Measurements from ENCODE around the gene PTPRD.

The PTPRD gene

DNA sequence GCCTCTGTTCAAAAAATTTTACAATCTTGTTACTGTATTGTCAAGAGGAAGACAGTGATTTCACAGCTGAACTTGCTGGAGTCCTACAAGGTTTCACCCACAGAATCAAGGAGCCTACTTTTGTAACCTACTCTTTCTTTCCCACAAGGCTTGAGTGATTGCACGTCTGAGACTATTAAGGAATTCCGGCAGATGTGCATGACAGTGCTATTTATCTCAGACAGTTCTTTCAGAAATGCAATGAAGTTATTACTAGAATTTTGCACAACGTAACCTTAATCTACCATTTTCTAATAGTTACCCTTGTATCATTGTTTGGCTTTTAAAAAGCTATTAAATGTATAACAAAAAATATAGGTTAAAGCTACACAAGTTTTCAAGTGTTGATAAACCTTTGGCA lies 400.1 kb downstream of the PTPRD start:
- Histone ChIP-seq H3K4me3 (ENCODE audit: low read depth, low read length) (no peak overlapping the region), H3K4me1 (ENCODE audit: control insufficient read depth, insufficient read depth, low read length) (no peaks in the 10 kb centered on the region), H3K27ac (ENCODE audit: extremely low read depth, low read depth, low read length) (no peak overlapping the region), H3K9me3 (ENCODE audit: control insufficient read depth, insufficient read depth, low read depth, low read length) (no peaks in the 10 kb centered on the region), H3K36me3 (ENCODE audit: control insufficient read depth in 2 of 2, insufficient read depth in 1 of 2, low read length in 2 of 2) (no peaks in the 10 kb centered on the region)
- ChIA-PET POLR2A (no interaction called here), CTCF (no interaction called here)
- no peak for TF ChIP-seq ZNF138 (tag by site-specific recombination; IDR thresholded peaks at IDR 0.05; ENCODE audit: borderline replicate concordance)
- TF ChIP-seq ZBTB48 (tag by site-specific recombination; IDR thresholded peaks at IDR 0.05): no peak
- TF ChIP-seq GLI2 (tag by site-specific recombination; IDR thresholded peaks at IDR 0.05; ENCODE audit: borderline replicate concordance, low read depth): no peak
- TF ChIP-seq, protein P1, sequence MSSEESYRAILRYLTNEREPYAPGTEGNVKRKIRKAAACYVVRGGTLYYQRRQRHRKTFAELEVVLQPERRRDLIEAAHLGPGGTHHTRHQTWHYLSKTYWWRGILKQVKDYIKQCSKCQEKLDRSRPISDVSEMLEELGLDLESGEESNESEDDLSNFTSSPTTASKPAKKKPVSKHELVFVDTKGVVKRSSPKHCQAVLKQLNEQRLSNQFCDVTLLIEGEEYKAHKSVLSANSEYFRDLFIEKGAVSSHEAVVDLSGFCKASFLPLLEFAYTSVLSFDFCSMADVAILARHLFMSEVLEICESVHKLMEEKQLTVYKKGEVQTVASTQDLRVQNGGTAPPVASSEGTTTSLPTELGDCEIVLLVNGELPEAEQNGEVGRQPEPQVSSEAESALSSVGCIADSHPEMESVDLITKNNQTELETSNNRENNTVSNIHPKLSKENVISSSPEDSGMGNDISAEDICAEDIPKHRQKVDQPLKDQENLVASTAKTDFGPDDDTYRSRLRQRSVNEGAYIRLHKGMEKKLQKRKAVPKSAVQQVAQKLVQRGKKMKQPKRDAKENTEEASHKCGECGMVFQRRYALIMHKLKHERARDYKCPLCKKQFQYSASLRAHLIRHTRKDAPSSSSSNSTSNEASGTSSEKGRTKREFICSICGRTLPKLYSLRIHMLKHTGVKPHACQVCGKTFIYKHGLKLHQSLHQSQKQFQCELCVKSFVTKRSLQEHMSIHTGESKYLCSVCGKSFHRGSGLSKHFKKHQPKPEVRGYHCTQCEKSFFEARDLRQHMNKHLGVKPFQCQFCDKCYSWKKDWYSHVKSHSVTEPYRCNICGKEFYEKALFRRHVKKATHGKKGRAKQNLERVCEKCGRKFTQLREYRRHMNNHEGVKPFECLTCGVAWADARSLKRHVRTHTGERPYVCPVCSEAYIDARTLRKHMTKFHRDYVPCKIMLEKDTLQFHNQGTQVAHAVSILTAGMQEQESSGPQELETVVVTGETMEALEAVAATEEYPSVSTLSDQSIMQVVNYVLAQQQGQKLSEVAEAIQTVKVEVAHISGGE (tag by site-specific recombination; conservative IDR thresholded peaks at IDR 0.05; ENCODE audit: low read depth): no peak
- TF ChIP-seq, protein P2, sequence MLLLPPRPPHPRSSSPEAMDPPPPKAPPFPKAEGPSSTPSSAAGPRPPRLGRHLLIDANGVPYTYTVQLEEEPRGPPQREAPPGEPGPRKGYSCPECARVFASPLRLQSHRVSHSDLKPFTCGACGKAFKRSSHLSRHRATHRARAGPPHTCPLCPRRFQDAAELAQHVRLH (tag by site-specific recombination; IDR thresholded peaks at IDR 0.05): no peak
- no peak for TF ChIP-seq ZNF549 (tag by site-specific recombination; IDR thresholded peaks at IDR 0.05)
- TF ChIP-seq, protein P3, sequence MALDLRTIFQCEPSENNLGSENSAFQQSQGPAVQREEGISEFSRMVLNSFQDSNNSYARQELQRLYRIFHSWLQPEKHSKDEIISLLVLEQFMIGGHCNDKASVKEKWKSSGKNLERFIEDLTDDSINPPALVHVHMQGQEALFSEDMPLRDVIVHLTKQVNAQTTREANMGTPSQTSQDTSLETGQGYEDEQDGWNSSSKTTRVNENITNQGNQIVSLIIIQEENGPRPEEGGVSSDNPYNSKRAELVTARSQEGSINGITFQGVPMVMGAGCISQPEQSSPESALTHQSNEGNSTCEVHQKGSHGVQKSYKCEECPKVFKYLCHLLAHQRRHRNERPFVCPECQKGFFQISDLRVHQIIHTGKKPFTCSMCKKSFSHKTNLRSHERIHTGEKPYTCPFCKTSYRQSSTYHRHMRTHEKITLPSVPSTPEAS (tag by site-specific recombination; IDR thresholded peaks at IDR 0.05): no peak
- no peak for TF ChIP-seq ZNF623 (tag by site-specific recombination; IDR thresholded peaks at IDR 0.05)

DNA sequence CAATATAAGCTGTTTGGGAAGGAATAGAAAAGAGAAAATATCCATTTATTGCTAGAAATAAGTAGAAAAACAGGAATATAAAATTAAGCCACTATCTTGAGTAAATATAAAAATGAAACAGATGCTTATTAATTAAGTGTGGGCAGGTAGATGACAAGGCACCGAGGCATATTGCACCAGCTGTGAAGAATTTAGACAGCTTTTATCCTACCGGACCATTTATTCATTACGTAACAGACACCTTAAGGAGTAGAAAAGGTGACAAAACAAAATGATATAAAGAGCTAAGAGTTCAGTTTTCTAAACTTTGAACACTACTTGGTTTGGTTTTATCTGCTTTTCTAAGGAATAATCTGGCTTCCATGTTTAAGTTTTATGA lies 404.1 kb downstream of the PTPRD start:
- Histone ChIP-seq H3K27ac (ENCODE audit: extremely low read depth, low read depth, low read length) (no peak overlapping the region), H3K36me3 (ENCODE audit: control insufficient read depth in 2 of 2, insufficient read depth in 1 of 2, low read length in 2 of 2) (no peaks in the 10 kb centered on the region), H3K4me3 (ENCODE audit: low read depth, low read length) (no peak overlapping the region), H3K4me1 (ENCODE audit: control insufficient read depth, insufficient read depth, low read length) (no peaks in the 10 kb centered on the region), H3K9me3 (ENCODE audit: control insufficient read depth, insufficient read depth, low read depth, low read length) (no peaks in the 10 kb centered on the region)
- POLR2A ChIA-PET: no interaction called here
- CTCF ChIA-PET: no interaction called here
- no peak for TF ChIP-seq ZBTB1 (tag by site-specific recombination; IDR thresholded peaks at IDR 0.05)
- no peak for TF ChIP-seq ZNF146 (tag by site-specific recombination; IDR thresholded peaks at IDR 0.05)
- TF ChIP-seq ZNF48 (tag by site-specific recombination; IDR thresholded peaks at IDR 0.05): no peak
- TF ChIP-seq WT1 (tag by site-specific recombination; IDR thresholded peaks at IDR 0.05): no peak
- TF ChIP-seq, protein P4, sequence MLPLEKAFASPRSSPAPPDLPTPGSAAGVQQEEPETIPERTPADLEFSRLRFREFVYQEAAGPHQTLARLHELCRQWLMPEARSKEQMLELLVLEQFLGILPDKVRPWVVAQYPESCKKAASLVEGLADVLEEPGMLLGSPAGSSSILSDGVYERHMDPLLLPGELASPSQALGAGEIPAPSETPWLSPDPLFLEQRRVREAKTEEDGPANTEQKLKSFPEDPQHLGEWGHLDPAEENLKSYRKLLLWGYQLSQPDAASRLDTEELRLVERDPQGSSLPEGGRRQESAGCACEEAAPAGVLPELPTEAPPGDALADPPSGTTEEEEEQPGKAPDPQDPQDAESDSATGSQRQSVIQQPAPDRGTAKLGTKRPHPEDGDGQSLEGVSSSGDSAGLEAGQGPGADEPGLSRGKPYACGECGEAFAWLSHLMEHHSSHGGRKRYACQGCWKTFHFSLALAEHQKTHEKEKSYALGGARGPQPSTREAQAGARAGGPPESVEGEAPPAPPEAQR (tag by site-specific recombination; IDR thresholded peaks at IDR 0.05): no peak
- no peak for TF ChIP-seq ZNF621 (tag by site-specific recombination; IDR thresholded peaks at IDR 0.05)
- no peak for TF ChIP-seq SP2 (tag by site-specific recombination; IDR thresholded peaks at IDR 0.05)
- no peak for TF ChIP-seq ZNF2 (tag by site-specific recombination; IDR thresholded peaks at IDR 0.05)
- no peak for TF ChIP-seq ZNF596 (tag by site-specific recombination; IDR thresholded peaks at IDR 0.05)
- TF ChIP-seq SCRT1 (tag by site-specific recombination; IDR thresholded peaks at IDR 0.05; ENCODE audit: borderline replicate concordance): no peak
- TF ChIP-seq BCL11A (tag by site-specific recombination; IDR thresholded peaks at IDR 0.05; ENCODE audit: low read depth): no peak
- no peak for TF ChIP-seq ZNF629 (tag by site-specific recombination; IDR thresholded peaks at IDR 0.05)
- TF ChIP-seq ZNF610 (tag by site-specific recombination; IDR thresholded peaks at IDR 0.05; ENCODE audit: borderline replicate concordance): no peak
- no peak for TF ChIP-seq ZNF548 (tag by site-specific recombination; IDR thresholded peaks at IDR 0.05)
- TF ChIP-seq, protein P5, sequence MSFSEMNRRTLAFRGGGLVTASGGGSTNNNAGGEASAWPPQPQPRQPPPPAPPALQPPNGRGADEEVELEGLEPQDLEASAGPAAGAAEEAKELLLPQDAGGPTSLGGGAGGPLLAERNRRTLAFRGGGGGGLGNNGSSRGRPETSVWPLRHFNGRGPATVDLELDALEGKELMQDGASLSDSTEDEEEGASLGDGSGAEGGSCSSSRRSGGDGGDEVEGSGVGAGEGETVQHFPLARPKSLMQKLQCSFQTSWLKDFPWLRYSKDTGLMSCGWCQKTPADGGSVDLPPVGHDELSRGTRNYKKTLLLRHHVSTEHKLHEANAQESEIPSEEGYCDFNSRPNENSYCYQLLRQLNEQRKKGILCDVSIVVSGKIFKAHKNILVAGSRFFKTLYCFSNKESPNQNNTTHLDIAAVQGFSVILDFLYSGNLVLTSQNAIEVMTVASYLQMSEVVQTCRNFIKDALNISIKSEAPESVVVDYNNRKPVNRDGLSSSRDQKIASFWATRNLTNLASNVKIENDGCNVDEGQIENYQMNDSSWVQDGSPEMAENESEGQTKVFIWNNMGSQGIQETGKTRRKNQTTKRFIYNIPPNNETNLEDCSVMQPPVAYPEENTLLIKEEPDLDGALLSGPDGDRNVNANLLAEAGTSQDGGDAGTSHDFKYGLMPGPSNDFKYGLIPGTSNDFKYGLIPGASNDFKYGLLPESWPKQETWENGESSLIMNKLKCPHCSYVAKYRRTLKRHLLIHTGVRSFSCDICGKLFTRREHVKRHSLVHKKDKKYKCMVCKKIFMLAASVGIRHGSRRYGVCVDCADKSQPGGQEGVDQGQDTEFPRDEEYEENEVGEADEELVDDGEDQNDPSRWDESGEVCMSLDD (tag by site-specific recombination; IDR thresholded peaks at IDR 0.05): no peak
- no peak for TF ChIP-seq ZNF561 (tag by site-specific recombination; IDR thresholded peaks at IDR 0.05; ENCODE audit: borderline replicate concordance)
- TF ChIP-seq, protein P6, sequence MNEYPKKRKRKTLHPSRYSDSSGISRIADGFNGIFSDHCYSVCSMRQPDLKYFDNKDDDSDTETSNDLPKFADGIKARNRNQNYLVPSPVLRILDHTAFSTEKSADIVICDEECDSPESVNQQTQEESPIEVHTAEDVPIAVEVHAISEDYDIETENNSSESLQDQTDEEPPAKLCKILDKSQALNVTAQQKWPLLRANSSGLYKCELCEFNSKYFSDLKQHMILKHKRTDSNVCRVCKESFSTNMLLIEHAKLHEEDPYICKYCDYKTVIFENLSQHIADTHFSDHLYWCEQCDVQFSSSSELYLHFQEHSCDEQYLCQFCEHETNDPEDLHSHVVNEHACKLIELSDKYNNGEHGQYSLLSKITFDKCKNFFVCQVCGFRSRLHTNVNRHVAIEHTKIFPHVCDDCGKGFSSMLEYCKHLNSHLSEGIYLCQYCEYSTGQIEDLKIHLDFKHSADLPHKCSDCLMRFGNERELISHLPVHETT (tag by site-specific recombination; IDR thresholded peaks at IDR 0.05): no peak
- TF ChIP-seq ZNF175 (tag by site-specific recombination; IDR thresholded peaks at IDR 0.05): no peak
- TF ChIP-seq GLIS2 (tag by site-specific recombination; IDR thresholded peaks at IDR 0.05): no peak
